PFSK-1 (cell line): ENCODE results near the gene ANGPT4.

ENCODE experiments used
- POLR2AphosphoS5 ChIP-seq: IDR thresholded peaks from 2 replicates; pipeline ENCODE4 v1.6.1; 2012; ENCODE audit warnings: low read depth, mild to moderate bottlenecking, control low read depth, low read length, moderate library complexity
- TF ChIP-seq, protein P1 (sequence below), 2 experiments: IDR thresholded peaks; 2 replicates each; pipeline versions ENCODE4 v1.6.1 to v1.8.0; 2011 to 2012; ENCODE audit warnings: low read depth in 2 of 2, low read length in 2 of 2, control low read depth in 1 of 2, inconsistent platforms in 1 of 2, mild to moderate bottlenecking in 1 of 2, moderate library complexity in 1 of 2; ENCODE audit not compliant: insufficient read depth in 1 of 2

DNA sequence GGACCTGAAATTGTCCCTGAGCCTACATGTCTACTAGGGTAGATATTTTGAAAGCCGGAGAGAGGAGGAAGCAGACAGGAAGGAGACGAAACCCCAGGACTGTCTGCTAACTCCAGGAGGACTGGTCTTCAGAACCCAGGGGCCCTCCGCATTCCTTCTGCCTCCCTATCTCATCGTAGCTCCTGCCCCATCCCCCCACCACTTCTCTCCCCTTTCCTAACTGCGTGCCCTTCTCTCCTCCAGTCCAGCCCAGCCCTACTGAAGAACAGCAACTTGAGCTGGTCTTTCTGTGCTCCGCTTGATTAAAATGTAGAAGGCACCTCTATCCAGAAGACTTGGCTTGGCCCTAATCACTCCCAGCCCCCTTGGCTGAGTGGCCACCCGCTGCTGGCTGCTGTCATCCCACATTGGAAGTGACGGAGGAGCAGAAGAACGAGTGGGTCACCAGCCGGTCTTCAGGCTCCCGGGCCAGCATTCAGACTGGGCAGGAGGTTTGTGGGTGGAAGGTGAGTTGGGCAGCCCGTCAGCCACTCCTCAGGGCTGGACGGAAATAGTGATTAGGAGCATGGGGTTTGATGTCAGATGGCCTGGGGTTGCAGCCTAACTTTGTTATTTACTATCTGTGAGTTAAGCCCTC, 28.8 kb upstream of the ANGPT4 start:
- TF ChIP-seq POLR2AphosphoS5: no peak
- TF ChIP-seq, protein P1, sequence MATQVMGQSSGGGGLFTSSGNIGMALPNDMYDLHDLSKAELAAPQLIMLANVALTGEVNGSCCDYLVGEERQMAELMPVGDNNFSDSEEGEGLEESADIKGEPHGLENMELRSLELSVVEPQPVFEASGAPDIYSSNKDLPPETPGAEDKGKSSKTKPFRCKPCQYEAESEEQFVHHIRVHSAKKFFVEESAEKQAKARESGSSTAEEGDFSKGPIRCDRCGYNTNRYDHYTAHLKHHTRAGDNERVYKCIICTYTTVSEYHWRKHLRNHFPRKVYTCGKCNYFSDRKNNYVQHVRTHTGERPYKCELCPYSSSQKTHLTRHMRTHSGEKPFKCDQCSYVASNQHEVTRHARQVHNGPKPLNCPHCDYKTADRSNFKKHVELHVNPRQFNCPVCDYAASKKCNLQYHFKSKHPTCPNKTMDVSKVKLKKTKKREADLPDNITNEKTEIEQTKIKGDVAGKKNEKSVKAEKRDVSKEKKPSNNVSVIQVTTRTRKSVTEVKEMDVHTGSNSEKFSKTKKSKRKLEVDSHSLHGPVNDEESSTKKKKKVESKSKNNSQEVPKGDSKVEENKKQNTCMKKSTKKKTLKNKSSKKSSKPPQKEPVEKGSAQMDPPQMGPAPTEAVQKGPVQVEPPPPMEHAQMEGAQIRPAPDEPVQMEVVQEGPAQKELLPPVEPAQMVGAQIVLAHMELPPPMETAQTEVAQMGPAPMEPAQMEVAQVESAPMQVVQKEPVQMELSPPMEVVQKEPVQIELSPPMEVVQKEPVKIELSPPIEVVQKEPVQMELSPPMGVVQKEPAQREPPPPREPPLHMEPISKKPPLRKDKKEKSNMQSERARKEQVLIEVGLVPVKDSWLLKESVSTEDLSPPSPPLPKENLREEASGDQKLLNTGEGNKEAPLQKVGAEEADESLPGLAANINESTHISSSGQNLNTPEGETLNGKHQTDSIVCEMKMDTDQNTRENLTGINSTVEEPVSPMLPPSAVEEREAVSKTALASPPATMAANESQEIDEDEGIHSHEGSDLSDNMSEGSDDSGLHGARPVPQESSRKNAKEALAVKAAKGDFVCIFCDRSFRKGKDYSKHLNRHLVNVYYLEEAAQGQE (IDR thresholded peaks at IDR 0.05; ENCODE audit: insufficient read depth in 1 of 2, low read depth in 2 of 2, low read length in 2 of 2): no peak
